NCI-H1694 treated with DMSO at 0.1 percent for 48 hours (cell line): ENCODE data around the gene KCNK16.

Experiments
- DNase-seq: peaks from one replicate; lab custom pipeline; 2025; lab: John Stamatoyannopoulos, UW

The KCNK16 gene

GRCh38 chr6:39322306-39322850 lies at the start of gene KCNK16:
Gene KCNK16 (minus strand): TSS chr6:39322702. CDS start chr6:39322540, 162 bp downstream.
- DNase-seq = no peak

GRCh38 chr6:39370390-39370789 lies 47.9 kb upstream of the KCNK16 start:
- DNase-seq = no peak

- no peak for DNase-seq
Observed at GRCh38 chr6:39369987-39370386, 47.5 kb upstream of the KCNK16 start.

- no peak for DNase-seq
Observed at GRCh38 chr6:39367700-39368099, 45.2 kb upstream of the KCNK16 start.

- no peak for DNase-seq
Observed at GRCh38 chr6:39366931-39367618, 44.6 kb upstream of the KCNK16 start.

GRCh38 chr6:39365281-39366074 lies 43.0 kb upstream of the KCNK16 start:
- no peak for DNase-seq

- DNase-seq = no peak
Observed at GRCh38 chr6:39363280-39363679, 40.8 kb upstream of the KCNK16 start.

GRCh38 chr6:39362487-39362865 lies 40.0 kb upstream of the KCNK16 start:
- DNase-seq = peak; percentile 23

GRCh38 chr6:39361657-39362486 lies 39.4 kb upstream of the KCNK16 start:
- peak; percentile 59 for DNase-seq

- DNase-seq = no peak
Observed at GRCh38 chr6:39360378-39360777, 37.9 kb upstream of the KCNK16 start.

GRCh38 chr6:39357998-39358686 lies 35.6 kb upstream of the KCNK16 start:
- peak; percentile 63 for DNase-seq

- DNase-seq = no peak
Observed at GRCh38 chr6:39353698-39354315, 31.3 kb upstream of the KCNK16 start.

- no peak for DNase-seq
Observed at GRCh38 chr6:39350723-39351505, 28.4 kb upstream of the KCNK16 start.

GRCh38 chr6:39348740-39349139 lies 26.2 kb upstream of the KCNK16 start:
- DNase-seq = no peak

GRCh38 chr6:39347906-39348585 lies 25.5 kb upstream of the KCNK16 start:
- DNase-seq = peak; percentile 34

GRCh38 chr6:39347206-39347605 lies 24.7 kb upstream of the KCNK16 start:
- DNase-seq = no peak

GRCh38 chr6:39344821-39345280 lies 22.3 kb upstream of the KCNK16 start:
- DNase-seq = no peak

GRCh38 chr6:39343396-39343870 lies 20.9 kb upstream of the KCNK16 start:
- no peak for DNase-seq

- no peak for DNase-seq
Observed at GRCh38 chr6:39342692-39343395, 20.3 kb upstream of the KCNK16 start.
